GM23338 (cell line): Measurements from ENCODE around the gene RNF180.

ENCODE experiments used
- CTCF ChIP-seq, 2 experiments: fragments of 200-600 bp in 1 of 2; sonication (generic) in 1 of 2; conservative IDR thresholded peaks; 2 replicates each; pipeline versions ENCODE4 v1.5.1 to v1.6.1; 2016 to 2017; ENCODE audit warnings: antibody characterized with exemption in 2 of 2, low read depth in 2 of 2, mild to moderate bottlenecking in 2 of 2, moderate library complexity in 1 of 2
- EZH2phosphoT487 ChIP-seq: fragments of 200-600 bp; sonication (generic); IDR thresholded peaks from one replicate; pipeline ENCODE4 v1.8.1; 2018; ENCODE audit warnings: antibody characterized with exemption; ENCODE audit not compliant: unreplicated experiment

DNA sequence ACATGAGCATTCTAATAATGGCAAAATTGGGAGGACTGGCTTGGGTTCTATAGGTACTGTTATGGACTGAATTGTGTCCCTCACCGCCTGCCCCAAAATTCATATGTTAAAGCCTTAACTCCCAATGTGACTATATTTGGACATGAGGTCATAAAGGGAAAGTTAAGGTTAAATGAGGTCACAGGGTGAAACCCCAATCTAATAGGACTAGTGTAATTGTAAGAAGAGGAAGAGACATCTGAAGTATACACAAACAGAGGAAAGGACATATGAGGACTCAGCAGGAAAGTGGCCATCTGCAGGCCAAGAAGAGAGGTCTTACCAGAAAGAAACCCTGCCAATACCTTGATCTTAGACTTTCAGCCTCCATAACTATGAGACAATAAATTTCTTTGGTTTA, 23.1 kb downstream of the RNF180 start:
- TF ChIP-seq CTCF (conservative IDR thresholded peaks at IDR 0.05; ENCODE audit: low read depth in 2 of 2) (no peak), EZH2phosphoT487 (no peak)
